ENCODE measurements around the gene IL23R.

The IL23R gene

DNA sequence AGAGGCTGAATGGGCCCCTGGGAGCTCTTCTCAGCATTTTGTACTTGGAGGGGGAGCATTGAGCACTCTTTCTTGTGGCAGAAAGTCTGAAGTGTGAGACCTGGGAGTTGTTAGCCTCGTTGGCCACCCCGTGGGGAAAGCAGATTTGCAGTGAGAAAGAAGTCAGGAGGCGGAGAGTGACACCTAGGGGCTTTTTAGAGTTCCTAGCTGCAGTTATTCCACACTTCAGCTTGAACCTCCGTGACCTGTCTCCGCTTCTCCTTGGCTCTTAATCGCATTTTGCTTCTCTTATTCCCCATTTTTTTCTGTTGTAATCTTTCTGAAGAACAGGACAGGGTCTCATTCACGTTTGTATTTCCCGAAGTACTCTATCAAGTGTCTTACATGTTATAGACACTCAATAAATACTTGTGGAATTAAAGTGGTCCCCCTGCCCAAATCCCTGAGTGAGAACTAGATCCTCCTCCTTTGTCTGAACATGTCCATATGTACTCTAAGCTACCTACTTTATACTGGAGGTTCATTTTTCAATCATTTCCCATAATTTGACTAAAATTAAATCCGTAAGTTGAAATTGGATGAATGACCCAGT is 17.0 kb upstream of the IL23R start:
- peak; percentile 81 for DNase-seq (ENCODE audit: low read depth, low spot score)

- no peak for DNase-seq (ENCODE audit: low read depth, low spot score)
Observed at GRCh38 chr1:67150931-67151330, 15.3 kb upstream of the IL23R start.

DNA sequence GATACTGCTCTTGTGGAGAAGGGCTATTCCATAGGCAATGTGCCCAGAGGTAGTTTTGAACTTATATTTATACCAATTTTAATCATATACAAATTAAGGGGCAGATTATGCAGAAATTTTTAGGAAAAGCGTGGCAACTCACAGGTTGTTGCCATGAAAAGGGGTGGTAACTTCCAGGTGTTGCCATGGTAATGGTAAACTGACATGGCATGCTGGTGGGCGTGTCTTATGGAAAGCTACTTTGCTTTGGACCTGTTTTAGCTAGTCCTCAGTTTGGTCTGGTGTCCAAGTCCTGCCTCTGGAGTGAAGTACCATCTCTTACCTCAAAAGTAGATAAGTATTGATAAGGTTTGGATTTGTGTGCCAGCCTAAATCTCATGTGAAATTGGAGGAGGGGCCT is 7.9 kb upstream of the IL23R start:
- no peak for DNase-seq (ENCODE audit: low read depth, low spot score)

DNA sequence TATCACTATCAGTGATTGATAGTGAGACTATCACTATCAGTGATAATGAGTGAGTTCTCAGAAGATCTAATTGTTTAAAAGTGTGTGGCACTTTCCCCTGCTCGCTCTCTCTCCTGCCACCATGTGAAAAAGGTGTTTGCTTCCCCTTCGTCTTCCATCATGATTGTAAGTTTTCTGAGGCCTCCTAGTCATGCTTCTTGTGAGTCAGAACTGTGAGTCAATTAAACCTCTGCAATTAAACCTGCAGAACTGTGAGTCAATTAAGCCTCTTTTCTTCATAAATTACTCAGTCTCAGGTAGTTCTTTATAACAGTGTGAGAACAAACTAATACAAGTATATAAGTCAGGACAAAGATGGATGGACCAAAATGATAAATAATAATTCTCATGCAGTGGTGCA is 7.0 kb upstream of the IL23R start:
- no peak for DNase-seq (ENCODE audit: low read depth, low spot score)

- DNase-seq (ENCODE audit: low read depth, low spot score): no peak
Observed at GRCh38 chr1:67162954-67163353, 3.3 kb upstream of the IL23R start.

DNA sequence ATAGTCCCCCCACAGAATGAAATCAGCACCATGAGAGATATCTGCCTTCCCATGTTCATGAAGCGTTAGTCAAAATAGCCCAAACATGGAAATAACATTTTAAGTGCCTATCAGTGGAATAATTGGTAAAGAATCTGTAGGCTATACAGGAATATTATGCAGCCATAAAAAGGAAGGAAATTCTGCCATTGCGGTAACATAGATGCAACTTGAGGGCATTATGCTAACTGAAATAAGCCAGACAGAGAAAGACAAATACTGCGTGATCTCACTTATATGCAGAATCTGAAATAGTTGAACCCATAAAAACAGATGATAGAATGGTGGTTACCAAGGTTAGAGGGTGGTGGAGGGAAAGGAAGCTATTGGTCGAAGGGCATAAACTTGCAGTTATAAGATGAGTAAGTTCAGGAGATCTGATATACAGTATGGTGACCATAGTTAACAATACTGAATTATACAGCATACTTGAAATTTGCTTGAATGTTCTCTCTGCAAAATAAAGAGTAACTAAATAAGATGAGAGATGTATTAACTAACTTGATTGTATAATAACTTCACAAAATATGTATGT is 699 bp upstream of the IL23R start:
- DNase-seq (ENCODE audit: low read depth, low spot score): no peak

- DNase-seq (ENCODE audit: low read depth, low spot score): no peak
Observed at GRCh38 chr1:67169496-67169895, 3.2 kb downstream of the IL23R start.

DNA sequence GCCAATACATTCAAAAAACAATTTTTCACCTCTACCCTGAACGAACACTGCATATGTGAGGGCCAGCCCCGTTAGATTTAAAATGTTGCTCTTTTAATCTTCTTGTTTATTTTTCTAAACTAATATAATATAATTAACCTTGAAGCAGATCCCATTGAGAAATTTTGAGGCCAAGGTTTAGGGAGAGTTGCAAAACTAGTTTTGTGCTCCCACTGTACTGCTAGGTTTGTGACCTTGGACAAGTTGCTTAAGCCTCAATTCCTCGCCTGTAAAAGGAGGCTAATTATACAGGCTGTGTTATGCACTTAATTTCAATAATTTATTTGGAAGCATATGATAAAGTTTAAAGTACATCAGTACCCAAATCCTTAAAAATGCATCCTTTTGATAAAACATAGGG is 3.7 kb downstream of the IL23R start:
- DNase-seq (ENCODE audit: low read depth, low spot score): no peak

DNA sequence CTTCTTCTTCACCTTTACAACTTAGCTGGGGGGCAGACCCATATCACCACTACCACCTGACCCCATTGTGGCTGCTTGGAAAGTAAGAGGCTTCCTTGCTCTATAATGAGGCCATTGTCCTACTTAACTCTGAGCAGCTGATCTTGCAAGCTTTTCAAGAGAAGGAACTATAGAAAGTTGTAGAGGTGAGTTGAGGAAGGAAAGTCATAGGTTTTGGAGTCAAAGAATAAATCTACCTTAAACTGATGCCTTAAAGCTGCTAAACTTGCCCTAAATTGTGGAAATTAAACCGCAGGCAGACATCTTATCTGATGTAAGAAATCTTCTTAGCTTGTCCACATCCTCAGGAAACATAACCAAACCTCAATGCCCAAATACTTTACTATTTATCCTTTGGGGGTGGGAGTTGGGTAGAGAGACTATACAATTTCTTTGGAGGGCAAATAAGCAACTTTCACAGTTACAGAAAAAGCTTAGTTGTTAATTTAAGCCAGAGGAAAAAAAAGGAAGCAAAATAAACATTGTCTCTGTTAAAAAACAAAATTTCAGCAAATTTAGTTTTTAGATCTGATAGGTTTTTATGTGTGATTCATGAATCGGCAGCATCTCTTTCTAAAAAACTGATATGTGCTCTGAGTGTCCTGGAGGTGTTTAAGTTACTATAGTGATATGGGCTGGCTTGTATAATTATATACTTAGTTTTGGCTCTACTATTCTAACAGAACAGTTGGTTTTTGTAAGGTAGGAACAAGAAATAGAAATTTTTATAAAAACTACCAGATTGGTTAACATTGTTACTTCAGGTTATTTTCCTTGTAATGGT is 4.7 kb downstream of the IL23R start:
- no peak for DNase-seq (ENCODE audit: low read depth, low spot score)

DNA sequence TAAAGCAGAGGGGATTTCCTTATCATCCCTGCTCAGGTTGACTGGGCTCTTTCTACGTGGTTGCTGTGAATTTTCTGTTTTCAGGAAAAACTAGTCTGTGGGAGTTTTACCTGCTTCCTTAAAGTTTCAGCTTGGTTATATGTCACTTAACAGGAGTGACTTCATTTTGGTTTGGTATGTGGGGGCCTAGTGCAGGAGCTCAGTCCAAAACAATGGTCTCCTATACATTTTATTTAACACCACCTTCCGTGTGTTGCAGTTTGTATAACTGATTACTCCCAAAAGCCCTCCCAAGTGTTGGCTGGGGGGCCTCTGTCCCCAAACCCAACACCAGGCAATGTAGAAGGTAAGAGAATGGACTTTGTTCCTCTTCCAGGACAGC is 5.3 kb downstream of the IL23R start:
- no peak for DNase-seq (ENCODE audit: low read depth, low spot score)

- no peak for DNase-seq (ENCODE audit: low read depth, low spot score)
Observed at GRCh38 chr1:67171978-67172377, 5.7 kb downstream of the IL23R start.

- DNase-seq (ENCODE audit: low read depth, low spot score): no peak
Observed at GRCh38 chr1:67173988-67174387, 7.7 kb downstream of the IL23R start.

GRCh38 chr1:67174716-67175284 is 8.5 kb downstream of the IL23R start:
- no peak for DNase-seq (ENCODE audit: low read depth, low spot score)

- DNase-seq (ENCODE audit: low read depth, low spot score): no peak
Observed at GRCh38 chr1:67175530-67176087, 9.4 kb downstream of the IL23R start.

DNA sequence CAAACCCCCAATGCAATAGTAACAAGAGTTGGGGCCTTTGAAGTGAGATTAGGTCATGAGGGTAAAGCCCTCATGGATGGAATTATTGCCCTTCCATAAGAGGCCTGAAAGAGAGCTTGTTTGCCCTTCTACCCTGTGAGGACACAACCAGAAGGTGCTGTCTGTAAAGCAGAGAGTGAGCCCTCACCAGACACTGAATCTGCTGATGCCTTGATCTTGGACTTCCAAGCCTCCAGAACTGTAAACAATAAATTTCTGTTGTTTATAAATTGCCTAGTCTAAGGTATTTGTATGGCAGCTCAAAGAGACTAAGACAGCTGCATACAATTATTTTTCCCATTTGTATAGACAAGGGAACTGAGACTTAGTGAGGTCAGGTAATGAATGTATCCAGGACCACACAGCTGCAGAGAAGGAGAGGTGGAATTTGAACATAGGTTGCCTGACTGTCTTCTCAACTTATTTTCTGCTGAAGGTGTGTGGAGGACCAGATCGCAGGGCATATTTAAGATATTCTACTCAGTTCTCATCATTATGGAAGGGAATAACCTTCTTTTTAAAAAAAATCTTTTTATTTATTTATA is 18.7 kb downstream of the IL23R start:
- no peak for DNase-seq (ENCODE audit: low read depth, low spot score)

GRCh38 chr1:67188137-67188536 is 21.9 kb downstream of the IL23R start:
- DNase-seq (ENCODE audit: low read depth, low spot score): no peak

- DNase-seq (ENCODE audit: low read depth, low spot score): no peak
Observed at GRCh38 chr1:67189953-67190352, 23.7 kb downstream of the IL23R start.

DNA sequence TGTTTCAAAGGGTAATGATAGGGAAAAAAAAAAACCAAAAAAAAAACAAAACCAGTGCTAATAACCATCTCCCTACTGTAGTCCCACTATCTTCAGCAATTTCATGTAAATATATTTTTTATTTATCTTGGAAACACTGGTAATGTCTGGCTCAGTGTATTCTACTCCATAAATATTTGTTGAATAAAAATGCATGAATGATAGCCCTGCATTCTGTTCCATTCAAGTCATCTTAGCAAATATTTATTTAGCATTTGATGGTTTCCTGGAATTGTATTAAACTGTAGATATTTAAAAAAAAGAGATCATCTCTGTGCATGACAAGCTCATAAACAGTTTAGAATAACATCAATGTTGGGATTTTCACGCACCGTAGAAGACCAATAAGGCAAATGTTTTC is 24.2 kb downstream of the IL23R start:
- no peak for DNase-seq (ENCODE audit: low read depth, low spot score)

DNA sequence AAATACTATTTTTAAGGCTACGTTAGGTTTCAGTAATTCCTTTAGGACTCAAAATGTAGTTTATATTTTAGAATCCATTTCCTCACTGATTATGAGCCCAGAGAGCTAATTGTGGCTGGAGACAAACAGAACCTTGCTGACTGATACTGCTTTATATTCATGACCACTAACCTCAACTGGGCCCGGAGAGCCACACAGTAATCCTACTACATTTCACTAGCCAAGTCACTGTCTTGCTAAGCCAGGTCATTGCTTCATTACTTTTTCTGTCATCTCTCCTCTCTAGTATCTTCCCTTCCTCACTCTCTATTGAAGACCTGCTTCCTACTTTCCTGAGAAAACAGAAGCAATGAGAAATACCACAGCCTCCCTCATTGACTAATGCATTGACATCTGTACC is 24.7 kb downstream of the IL23R start:
- DNase-seq (ENCODE audit: low read depth, low spot score): no peak

- no peak for DNase-seq (ENCODE audit: low read depth, low spot score)
Observed at GRCh38 chr1:67191668-67192520, 25.6 kb downstream of the IL23R start.

DNA sequence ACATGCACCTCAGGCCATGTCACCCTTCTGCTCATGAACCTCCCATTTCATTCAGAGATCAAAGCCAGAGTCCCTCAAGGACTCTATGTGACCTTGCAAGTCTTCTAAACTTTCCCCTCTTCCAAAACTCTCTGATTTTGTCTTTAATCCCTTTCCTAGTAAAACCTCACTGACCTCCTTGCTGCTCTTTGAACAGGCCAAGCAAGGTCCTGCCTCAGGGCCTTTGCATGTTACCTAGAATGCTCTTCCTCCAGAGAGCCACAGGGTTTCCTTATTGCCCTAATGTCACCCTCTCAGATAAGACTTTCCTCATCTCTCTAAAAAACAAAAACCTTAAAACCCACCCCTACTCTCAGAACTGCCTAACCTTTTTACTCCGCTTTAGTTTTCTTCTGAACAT is 26.6 kb downstream of the IL23R start:
- no peak for DNase-seq (ENCODE audit: low read depth, low spot score)
